Measurements from ENCODE around the gene SLC6A12.
"Not testable (repeated sequence)": the region's sequence is repeated elsewhere in the genome, so short reads cannot be mapped to it uniquely, and the experiment has no call there.

The SLC6A12 gene

GRCh38 chr12:219891-220352, 6.0 kb upstream of the SLC6A12 start:
- Histone ChIP-seq H3K4me3 (ENCODE audit: severe bottlenecking) (no peak overlapping the region), H3K9me3 (ENCODE audit: severe bottlenecking) (no peaks in the 10 kb centered on the region), H3K4me1 (ENCODE audit: insufficient read depth, poor library complexity, severe bottlenecking) (no peaks in the 10 kb centered on the region), H3K36me3 (ENCODE audit: low read depth) (no peaks in the 10 kb centered on the region), H3K27ac (ENCODE audit: poor library complexity, severe bottlenecking) (no peak overlapping the region), H3K27me3 (ENCODE audit: insufficient read depth, poor library complexity, severe bottlenecking) (no peaks in the 10 kb centered on the region)
- ATAC-seq (ENCODE audit: low read depth) (peak; percentile 72), DNase-seq (ENCODE audit: low spot score) (no peak)
- peak; percentile 29 for TF ChIP-seq CTCF (IDR thresholded peaks at IDR 0.05; ENCODE audit: poor library complexity, severe bottlenecking)

GRCh38 chr12:218728-219590, 5.0 kb upstream of the SLC6A12 start:
- H3K27ac ChIP-seq (ENCODE audit: poor library complexity, severe bottlenecking), result no peak overlapping the region
- no peaks in the 10 kb centered on the region for H3K36me3 ChIP-seq (ENCODE audit: low read depth)
- no peaks in the 10 kb centered on the region for H3K4me1 ChIP-seq (ENCODE audit: insufficient read depth, poor library complexity, severe bottlenecking)
- no peak for TF ChIP-seq CTCF (IDR thresholded peaks at IDR 0.05; ENCODE audit: poor library complexity, severe bottlenecking)
- peaks cover 6% of the 10 kb centered on the region for H3K27me3 ChIP-seq (ENCODE audit: insufficient read depth, poor library complexity, severe bottlenecking)
- H3K9me3 ChIP-seq (ENCODE audit: severe bottlenecking), result no peaks in the 10 kb centered on the region
- ATAC-seq (ENCODE audit: low read depth) (no peak), DNase-seq (ENCODE audit: low spot score) (no peak)
- H3K4me3 ChIP-seq (ENCODE audit: severe bottlenecking), result no peak overlapping the region

GRCh38 chr12:218221-218620, 4.3 kb upstream of the SLC6A12 start:
- no peak for DNase-seq (ENCODE audit: low spot score)
- Histone ChIP-seq H3K4me3 (ENCODE audit: severe bottlenecking) (no peak overlapping the region), H3K27me3 (ENCODE audit: insufficient read depth, poor library complexity, severe bottlenecking) (peaks cover 14% of the 10 kb centered on the region), H3K27ac (ENCODE audit: poor library complexity, severe bottlenecking) (no peak overlapping the region), H3K36me3 (ENCODE audit: low read depth) (no peaks in the 10 kb centered on the region), H3K4me1 (ENCODE audit: insufficient read depth, poor library complexity, severe bottlenecking) (no peaks in the 10 kb centered on the region), H3K9me3 (ENCODE audit: severe bottlenecking) (no peaks in the 10 kb centered on the region)
- ATAC-seq (ENCODE audit: low read depth), result no peak
- no peak for TF ChIP-seq CTCF (IDR thresholded peaks at IDR 0.05; ENCODE audit: poor library complexity, severe bottlenecking)

GRCh38 chr12:217029-217428, 3.1 kb upstream of the SLC6A12 start:
- not testable (repeated sequence) for H3K9me3 ChIP-seq (ENCODE audit: severe bottlenecking); ATAC-seq (ENCODE audit: low read depth); H3K4me3 ChIP-seq (ENCODE audit: severe bottlenecking); DNase-seq (ENCODE audit: low spot score); H3K27ac ChIP-seq (ENCODE audit: poor library complexity, severe bottlenecking); H3K36me3 ChIP-seq (ENCODE audit: low read depth); H3K4me1 ChIP-seq (ENCODE audit: insufficient read depth, poor library complexity, severe bottlenecking)
- peaks cover 23% of the 10 kb centered on the region for H3K27me3 ChIP-seq (ENCODE audit: insufficient read depth, poor library complexity, severe bottlenecking)

GRCh38 chr12:215116-215515, 1.2 kb upstream of the SLC6A12 start:
- H3K36me3 ChIP-seq (ENCODE audit: low read depth), result no peaks in the 10 kb centered on the region
- H3K9me3 ChIP-seq (ENCODE audit: severe bottlenecking), result no peaks in the 10 kb centered on the region
- ATAC-seq (ENCODE audit: low read depth) (no peak), DNase-seq (ENCODE audit: low spot score) (no peak)
- no peaks in the 10 kb centered on the region for H3K4me1 ChIP-seq (ENCODE audit: insufficient read depth, poor library complexity, severe bottlenecking)
- peaks cover 24% of the 10 kb centered on the region for H3K27me3 ChIP-seq (ENCODE audit: insufficient read depth, poor library complexity, severe bottlenecking)
- no peak for TF ChIP-seq CTCF (IDR thresholded peaks at IDR 0.05; ENCODE audit: poor library complexity, severe bottlenecking)
- no peak overlapping the region for H3K27ac ChIP-seq (ENCODE audit: poor library complexity, severe bottlenecking)
- no peak overlapping the region for H3K4me3 ChIP-seq (ENCODE audit: severe bottlenecking)

Measured in RWPE2 (cell line).